Measurements from ENCODE around the gene PIM2.
"Not testable (repeated sequence)": the region's sequence is repeated elsewhere in the genome, so short reads cannot be mapped to it uniquely, and the experiment has no call there.

GRCh38 chrX:48886586-48886985, 32.2 kb downstream of the PIM2 start:
- TF ChIP-seq CTCF, POLR2A (IDR thresholded peaks at IDR 0.05): not testable (repeated sequence)
